Breast epithelium (tissue), 4 donors: ENCODE measurements around the gene SPRN. TPM values are rescaled to one million over a fixed set of nuclear protein-coding genes. Genes with fewer than 3 reads are reported as not detected.

ENCODE experiments used
- DNase-seq, 2 donors: peaks; one replicate each; pipeline ENCODE4 v3.0.0-alpha.2; 2019; ENCODE audit warnings: low spot score in 2 of 2
- H3K27ac ChIP-seq, 2 donors: fragments of 200-600 bp; sonication (generic) in 1 of 2; one replicate each; pipeline ENCODE4 v1.5.1; 2016 to 2019; ENCODE audit warnings: mild to moderate bottlenecking in 1 of 2
- H3K27me3 ChIP-seq, 2 donors: fragments of 200-600 bp; sonication (generic) in 1 of 2; one replicate each; pipeline versions ENCODE4 v1.5.1 to v1.6.0; 2017 to 2019; ENCODE audit warnings: control low read depth in 1 of 2, mild to moderate bottlenecking in 1 of 2
- H3K36me3 ChIP-seq: fragments of 200-600 bp; one replicate; pipeline ENCODE4 v1.5.1; 2019
- H3K4me1 ChIP-seq, 2 donors: fragments of 200-600 bp; sonication (generic); one replicate each; pipeline ENCODE4 v1.5.1; 2016 to 2019; ENCODE audit warnings: control low read depth in 1 of 2
- H3K4me3 ChIP-seq, 3 donors: fragments of 200-600 bp; sonication (generic); 1 replicate in 2 of 3; 2 replicates in 1 of 3; pipeline ENCODE4 v1.5.1; 2016 to 2019; ENCODE audit warnings: mild to moderate bottlenecking in 3 of 3, moderate library complexity in 2 of 3
- H3K9me3 ChIP-seq, 2 donors: fragments of 200-600 bp; sonication (generic) in 1 of 2; one replicate each; pipeline ENCODE4 v1.5.1; 2016 to 2019; ENCODE audit warnings: control low read depth in 1 of 2
- CTCF ChIP-seq, 3 donors: fragments of 450-650 bp; IDR thresholded peaks; one replicate each; pipeline ENCODE4 v1.5.1; 2016 to 2017; ENCODE audit warnings: antibody characterized with exemption in 3 of 3, mild to moderate bottlenecking in 3 of 3, moderate library complexity in 3 of 3
- POLR2A ChIP-seq: fragments of 450-650 bp; IDR thresholded peaks from one replicate; pipeline ENCODE4 v1.6.1; 2016; ENCODE audit warnings: antibody characterized with exemption, mild to moderate bottlenecking, moderate library complexity
- POLR2AphosphoS5 ChIP-seq, 3 donors: sonication (generic); formaldehyde crosslinking; IDR thresholded peaks; one replicate each; pipeline ENCODE4 v1.6.1; 2017; ENCODE audit warnings: antibody characterized with exemption in 3 of 3
- intact Hi-C: fragments of 100-400 bp; cut with DNase I; formaldehyde crosslinking; loops from one replicate; pipeline ENCODE4 v1.15.1; 2023; ENCODE audit warnings: low total_unique reads
- total RNA-seq, 3 donors: library from RNA; depleted of rRNA; stranded (reverse); fragments of >200 nt; gene quantifications; one replicate each; pipeline ENCODE4 v1.1.0, GENCODE V29; 2016

Gene SPRN
- total RNA-seq, 3 donors from 2014 or later, result 0.33 TPM; not detected in 2

GRCh38 chr10:133466683-133467275 is 42.4 kb upstream of the SPRN start:
- DNase-seq, result no peak
- no peaks in the 10 kb centered on the region for H3K36me3 ChIP-seq
- H3K9me3 ChIP-seq, result peaks cover 0 to 7% of the 10 kb centered on the region in 2 donors
- H3K4me1 ChIP-seq, result no peaks in the 10 kb centered on the region
- no peak overlapping the region for H3K4me3 ChIP-seq
- TF ChIP-seq POLR2A (no peak), POLR2AphosphoS5 (IDR thresholded peaks at IDR 0.05) (no peak), CTCF (IDR thresholded peaks at IDR 0.05) (no peak)
- H3K27ac ChIP-seq, result no peak overlapping the region
- H3K27me3 ChIP-seq, result no peaks in the 10 kb centered on the region
- intact Hi-C loops, result no loop called here

- Histone ChIP-seq H3K36me3 (no peaks in the 10 kb centered on the region), H3K9me3 (peaks cover 0 to 7% of the 10 kb centered on the region in 2 donors), H3K4me1 (no peaks in the 10 kb centered on the region), H3K4me3 (no peak overlapping the region), H3K27ac (no peak overlapping the region), H3K27me3 (no peaks in the 10 kb centered on the region)
- no peak for DNase-seq
- no peak for TF ChIP-seq POLR2A
- TF ChIP-seq POLR2AphosphoS5 (IDR thresholded peaks at IDR 0.05), result no peak
- TF ChIP-seq CTCF (IDR thresholded peaks at IDR 0.05), result no peak
- intact Hi-C loops, result no loop called here
Observed at GRCh38 chr10:133465950-133466474, 41.6 kb upstream of the SPRN start.

- Histone ChIP-seq H3K36me3 (no peaks in the 10 kb centered on the region), H3K4me1 (no peaks in the 10 kb centered on the region), H3K9me3 (peaks cover 0 to 7% of the 10 kb centered on the region in 2 donors), H3K27me3 (no peaks in the 10 kb centered on the region), H3K4me3 (no peak overlapping the region), H3K27ac (no peak overlapping the region)
- no peak for DNase-seq
- intact Hi-C loops, result no loop called here
- TF ChIP-seq CTCF (IDR thresholded peaks at IDR 0.05), result no peak
Observed at GRCh38 chr10:133465191-133465949, 40.9 kb upstream of the SPRN start.

GRCh38 chr10:133464582-133465031 is 40.2 kb upstream of the SPRN start:
- Histone ChIP-seq H3K36me3 (no peaks in the 10 kb centered on the region), H3K27ac (no peak overlapping the region), H3K4me3 (no peak overlapping the region), H3K9me3 (peaks cover 0 to 12% of the 10 kb centered on the region in 2 donors), H3K4me1 (no peaks in the 10 kb centered on the region), H3K27me3 (no peaks in the 10 kb centered on the region)
- intact Hi-C loops, result no loop called here
- no peak for DNase-seq
- no peak for TF ChIP-seq CTCF (IDR thresholded peaks at IDR 0.05)
- TF ChIP-seq POLR2A, result no peak
- TF ChIP-seq POLR2AphosphoS5 (IDR thresholded peaks at IDR 0.05), result no peak
